ENCODE measurements around the gene ZNF14.
A peak's percentile ranks its signal among the peaks of the same experiment; 100 is the strongest.
"Not testable (repeated sequence)": the region's sequence is repeated elsewhere in the genome, so short reads cannot be mapped to it uniquely, and the experiment has no call there.

The ZNF14 gene

DNA sequence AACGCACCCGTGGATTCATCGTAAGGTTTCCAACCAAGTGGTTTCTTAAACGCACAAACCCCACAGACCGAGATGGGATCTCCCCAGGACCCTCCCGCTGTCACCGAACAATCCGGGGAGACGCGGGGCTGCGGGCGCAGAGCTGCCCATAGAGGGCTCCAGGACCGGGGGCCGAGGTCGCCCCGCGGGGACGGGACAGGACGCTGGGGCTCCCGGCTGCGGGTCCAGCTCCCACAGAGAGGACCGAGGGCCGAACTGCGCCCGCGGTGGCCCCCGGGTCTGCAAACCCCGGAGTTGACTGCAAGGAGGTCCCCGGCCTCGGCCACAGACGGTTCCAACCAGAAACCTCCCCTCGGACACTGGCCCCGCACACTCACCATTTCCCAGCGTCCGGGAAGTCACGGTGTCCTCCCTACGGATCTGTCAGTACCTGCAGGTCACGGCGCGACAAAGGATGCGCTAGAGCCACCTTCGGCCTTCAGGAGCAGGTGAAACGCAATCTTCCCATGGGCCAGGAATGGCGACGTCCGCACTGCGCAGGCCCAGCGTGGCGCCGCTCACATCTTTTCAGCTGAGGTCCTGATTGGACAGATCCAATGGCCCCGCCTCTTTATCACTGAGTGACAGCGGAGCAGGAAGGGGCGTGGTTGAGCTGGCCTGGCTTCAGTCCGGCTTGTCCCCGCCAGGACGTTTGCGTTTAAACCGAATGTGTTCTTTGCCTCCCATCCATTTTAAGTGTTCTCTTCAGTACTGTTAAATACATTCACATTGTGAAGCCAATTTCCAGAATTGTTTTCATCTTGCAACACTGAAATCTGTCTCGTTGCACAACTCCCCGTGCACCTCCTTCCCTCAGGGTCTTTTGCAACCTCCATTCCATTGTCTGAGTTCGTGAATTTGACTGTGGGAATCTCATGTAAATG is at the start of gene ZNF14:
TSS of gene ZNF14 (minus strand) at position 534 of the 923 bp plus-strand sequence. CDS start at position 380, 154 bp downstream.
- H3K4me1 ChIP-seq (ENCODE audit: insufficient read depth, insufficient read length), result peaks cover 4% of the 10 kb centered on the region
- H3K9ac ChIP-seq (ENCODE audit: insufficient read length, low read depth), result peak within 1 kb of the TSS; percentile 95
- peaks cover 29% of the 10 kb centered on the region for H3K9me3 ChIP-seq (ENCODE audit: insufficient read depth, low read length)
- peak; percentile 91 for DNase-seq (ENCODE audit: low read depth, low spot score)
- no peak for TF ChIP-seq ZNF274 (IDR thresholded peaks at IDR 0.05; ENCODE audit: low read depth, low read length)
- peak; percentile 12 for TF ChIP-seq YY1 (IDR thresholded peaks at IDR 0.05; ENCODE audit: insufficient read depth, insufficient read length)
- peak within 1 kb of the TSS; percentile 88 for H3K4me3 ChIP-seq (ENCODE audit: insufficient read length, low read depth)
- peaks cover 20% of the 10 kb centered on the region for H3K36me3 ChIP-seq (ENCODE audit: insufficient read depth, insufficient read length, low read length)
- no peaks in the 10 kb centered on the region for H3K27me3 ChIP-seq (ENCODE audit: insufficient read depth, insufficient read length)

DNA sequence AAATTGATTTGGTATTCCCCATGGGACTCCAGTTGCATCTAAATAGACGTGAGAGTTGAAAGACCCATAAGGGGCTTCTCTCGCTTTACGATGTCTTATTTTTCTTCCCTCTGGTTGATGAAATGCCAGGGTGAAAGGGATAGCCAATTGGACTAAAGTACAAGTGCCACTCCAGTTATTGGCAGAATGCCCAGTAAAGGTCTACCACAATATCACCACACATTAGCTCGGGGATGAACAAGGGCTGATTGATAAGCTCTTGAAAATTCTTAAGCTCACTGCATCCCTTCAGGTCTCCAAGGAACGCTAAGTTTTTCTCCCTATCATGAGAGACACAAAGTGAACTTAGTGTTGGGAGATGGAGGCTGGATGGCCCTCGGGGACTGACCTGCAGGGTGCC is 48.9 kb upstream of the ZNF14 start:
- not testable (repeated sequence) for H3K9ac ChIP-seq (ENCODE audit: insufficient read length, low read depth); H3K9me3 ChIP-seq (ENCODE audit: insufficient read depth, low read length); H3K27me3 ChIP-seq (ENCODE audit: insufficient read depth, insufficient read length); H3K4me3 ChIP-seq (ENCODE audit: insufficient read length, low read depth); H3K4me1 ChIP-seq (ENCODE audit: insufficient read depth, insufficient read length); DNase-seq (ENCODE audit: low read depth, low spot score)
- peaks cover 29% of the 10 kb centered on the region for H3K36me3 ChIP-seq (ENCODE audit: insufficient read depth, insufficient read length, low read length)

DNA sequence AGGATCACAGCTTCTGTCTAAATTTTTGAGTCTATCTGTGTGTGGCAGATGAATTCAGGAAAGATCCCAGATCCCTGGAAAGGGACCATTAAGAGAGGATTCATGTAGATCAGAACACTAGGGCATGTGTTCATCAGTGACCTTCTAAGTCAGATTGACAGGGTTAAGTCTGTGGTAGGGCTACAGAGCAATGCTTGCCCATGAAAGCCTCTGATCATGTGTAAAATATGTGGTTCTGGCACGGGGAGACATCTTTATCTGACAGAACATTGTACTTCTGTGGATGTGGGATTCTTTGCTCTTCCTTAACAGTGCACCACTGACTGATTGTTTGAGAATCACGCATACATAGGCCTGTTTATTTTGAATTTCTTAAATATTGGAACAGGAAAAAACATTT is 45.8 kb upstream of the ZNF14 start:
- no peak for TF ChIP-seq SUZ12 (IDR thresholded peaks at IDR 0.05; ENCODE audit: extremely low read depth, insufficient read depth, insufficient read length)
- TF ChIP-seq YY1 (IDR thresholded peaks at IDR 0.05; ENCODE audit: insufficient read depth, insufficient read length), result no peak
- no peak for TF ChIP-seq ZNF274 (IDR thresholded peaks at IDR 0.05; ENCODE audit: low read depth, low read length)
- no peaks in the 10 kb centered on the region for H3K27me3 ChIP-seq (ENCODE audit: insufficient read depth, insufficient read length)
- H3K9me3 ChIP-seq (ENCODE audit: insufficient read depth, low read length), result no peaks in the 10 kb centered on the region
- no peak for DNase-seq (ENCODE audit: low read depth, low spot score)
- no peak overlapping the region for H3K4me3 ChIP-seq (ENCODE audit: insufficient read length, low read depth)
- no peaks in the 10 kb centered on the region for H3K4me1 ChIP-seq (ENCODE audit: insufficient read depth, insufficient read length)
- H3K9ac ChIP-seq (ENCODE audit: insufficient read length, low read depth), result no peak overlapping the region
- H3K36me3 ChIP-seq (ENCODE audit: insufficient read depth, insufficient read length, low read length), result peaks cover 18% of the 10 kb centered on the region

DNA sequence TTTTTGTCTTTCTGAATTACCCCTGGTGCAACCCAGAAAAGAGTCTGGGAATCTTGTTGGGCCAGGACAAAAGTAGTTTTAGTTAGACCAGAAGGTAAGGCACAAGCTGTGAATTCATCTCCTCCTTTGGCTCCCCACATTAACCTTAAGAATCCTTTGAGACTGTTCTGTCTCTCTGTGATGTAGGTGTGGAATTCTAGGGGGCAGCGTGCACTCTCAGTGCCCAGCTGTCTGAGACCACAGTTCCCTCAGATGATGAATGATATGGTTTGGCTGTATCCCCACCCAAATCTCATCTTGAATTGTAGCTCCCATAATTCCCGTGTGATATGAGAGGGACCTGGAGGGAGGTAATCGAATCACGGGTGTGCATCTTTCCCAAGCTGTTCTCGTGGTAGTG is 44.8 kb upstream of the ZNF14 start:
- TF ChIP-seq YY1 (IDR thresholded peaks at IDR 0.05; ENCODE audit: insufficient read depth, insufficient read length) (no peak), ZNF274 (IDR thresholded peaks at IDR 0.05; ENCODE audit: low read depth, low read length) (no peak), SUZ12 (IDR thresholded peaks at IDR 0.05; ENCODE audit: extremely low read depth, insufficient read depth, insufficient read length) (no peak)
- Histone ChIP-seq H3K4me3 (ENCODE audit: insufficient read length, low read depth) (peak overlapping the region; percentile 89), H3K9ac (ENCODE audit: insufficient read length, low read depth) (no peak overlapping the region)

GRCh38 chr19:19776206-19777008 is 43.5 kb upstream of the ZNF14 start:
- TF ChIP-seq YY1 (IDR thresholded peaks at IDR 0.05; ENCODE audit: insufficient read depth, insufficient read length) (peak; percentile 48), SUZ12 (IDR thresholded peaks at IDR 0.05; ENCODE audit: extremely low read depth, insufficient read depth, insufficient read length) (no peak)
- H3K9me3 ChIP-seq (ENCODE audit: insufficient read depth, low read length), result no peaks in the 10 kb centered on the region
- H3K4me3 ChIP-seq (ENCODE audit: insufficient read length, low read depth), result peak overlapping the region; percentile 89
- no peaks in the 10 kb centered on the region for H3K4me1 ChIP-seq (ENCODE audit: insufficient read depth, insufficient read length)
- H3K36me3 ChIP-seq (ENCODE audit: insufficient read depth, insufficient read length, low read length), result peaks cover 18% of the 10 kb centered on the region
- H3K27me3 ChIP-seq (ENCODE audit: insufficient read depth, insufficient read length), result no peaks in the 10 kb centered on the region
- H3K9ac ChIP-seq (ENCODE audit: insufficient read length, low read depth), result peak overlapping the region; percentile 94
- DNase-seq (ENCODE audit: low read depth, low spot score), result peak; percentile 98

More for the DNA sequence above, 44.8 kb upstream of the ZNF14 start:
- Histone ChIP-seq H3K36me3 (ENCODE audit: insufficient read depth, insufficient read length, low read length) (peaks cover 18% of the 10 kb centered on the region), H3K27me3 (ENCODE audit: insufficient read depth, insufficient read length) (no peaks in the 10 kb centered on the region), H3K9me3 (ENCODE audit: insufficient read depth, low read length) (no peaks in the 10 kb centered on the region), H3K4me1 (ENCODE audit: insufficient read depth, insufficient read length) (no peaks in the 10 kb centered on the region)
- no peak for DNase-seq (ENCODE audit: low read depth, low spot score)

DNA sequence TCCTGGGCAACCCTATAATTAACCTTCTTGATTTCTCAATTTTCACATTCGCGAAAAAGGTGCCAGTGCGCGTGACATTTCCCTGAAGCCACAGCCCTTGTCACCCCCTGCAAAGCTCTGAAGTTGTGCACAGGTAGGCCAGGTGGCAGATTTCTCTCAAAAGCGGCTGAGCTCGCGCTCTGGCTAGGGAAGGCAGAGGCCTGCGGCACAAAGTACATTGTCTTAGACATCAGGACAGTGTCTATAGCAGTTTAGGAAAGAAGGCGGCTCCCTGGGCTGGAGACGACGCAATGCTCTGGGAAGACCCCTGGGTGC is 42.9 kb upstream of the ZNF14 start:
- H3K9ac ChIP-seq (ENCODE audit: insufficient read length, low read depth), result peak overlapping the region; percentile 89
- peak overlapping the region; percentile 89 for H3K4me3 ChIP-seq (ENCODE audit: insufficient read length, low read depth)
- peaks cover 18% of the 10 kb centered on the region for H3K36me3 ChIP-seq (ENCODE audit: insufficient read depth, insufficient read length, low read length)
- H3K27me3 ChIP-seq (ENCODE audit: insufficient read depth, insufficient read length), result no peaks in the 10 kb centered on the region
- TF ChIP-seq ZNF274 (IDR thresholded peaks at IDR 0.05; ENCODE audit: low read depth, low read length) (no peak), YY1 (IDR thresholded peaks at IDR 0.05; ENCODE audit: insufficient read depth, insufficient read length) (no peak), SUZ12 (IDR thresholded peaks at IDR 0.05; ENCODE audit: extremely low read depth, insufficient read depth, insufficient read length) (no peak)
- no peak for DNase-seq (ENCODE audit: low read depth, low spot score)
- H3K4me1 ChIP-seq (ENCODE audit: insufficient read depth, insufficient read length), result no peaks in the 10 kb centered on the region
- H3K9me3 ChIP-seq (ENCODE audit: insufficient read depth, low read length), result no peaks in the 10 kb centered on the region

GRCh38 chr19:19774354-19775033 is 41.6 kb upstream of the ZNF14 start:
- H3K4me3 ChIP-seq (ENCODE audit: insufficient read length, low read depth), result no peak overlapping the region
- H3K4me1 ChIP-seq (ENCODE audit: insufficient read depth, insufficient read length), result no peaks in the 10 kb centered on the region
- no peak for DNase-seq (ENCODE audit: low read depth, low spot score)
- no peak for TF ChIP-seq ZNF274 (IDR thresholded peaks at IDR 0.05; ENCODE audit: low read depth, low read length)
- TF ChIP-seq YY1 (IDR thresholded peaks at IDR 0.05; ENCODE audit: insufficient read depth, insufficient read length), result no peak
- TF ChIP-seq SUZ12 (IDR thresholded peaks at IDR 0.05; ENCODE audit: extremely low read depth, insufficient read depth, insufficient read length), result no peak
- H3K9ac ChIP-seq (ENCODE audit: insufficient read length, low read depth), result no peak overlapping the region
- H3K9me3 ChIP-seq (ENCODE audit: insufficient read depth, low read length), result no peaks in the 10 kb centered on the region
- peaks cover 15% of the 10 kb centered on the region for H3K36me3 ChIP-seq (ENCODE audit: insufficient read depth, insufficient read length, low read length)
- H3K27me3 ChIP-seq (ENCODE audit: insufficient read depth, insufficient read length), result no peaks in the 10 kb centered on the region

DNA sequence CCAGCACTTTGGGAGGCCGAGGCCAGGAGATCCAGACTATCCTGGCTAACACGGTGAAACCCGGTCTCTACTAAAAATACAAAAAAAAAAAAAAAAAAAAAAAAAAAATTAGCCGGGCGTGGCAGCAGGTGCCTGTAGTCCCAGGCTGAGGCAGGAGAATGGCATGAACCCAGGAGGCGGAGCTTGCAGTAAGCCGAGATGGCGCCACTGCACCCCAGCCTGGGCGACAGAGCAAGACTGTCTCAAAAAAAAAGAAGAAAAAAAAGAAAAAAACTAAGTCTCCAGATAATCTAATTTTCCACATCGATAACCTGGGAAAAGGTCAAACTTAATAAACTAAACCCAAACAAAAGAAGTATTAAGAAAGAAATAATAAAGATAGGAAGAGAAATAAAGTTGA is 39.1 kb upstream of the ZNF14 start:
- not testable (repeated sequence) for H3K36me3 ChIP-seq (ENCODE audit: insufficient read depth, insufficient read length, low read length); H3K4me1 ChIP-seq (ENCODE audit: insufficient read depth, insufficient read length); H3K9ac ChIP-seq (ENCODE audit: insufficient read length, low read depth); H3K9me3 ChIP-seq (ENCODE audit: insufficient read depth, low read length); DNase-seq (ENCODE audit: low read depth, low spot score); H3K27me3 ChIP-seq (ENCODE audit: insufficient read depth, insufficient read length); H3K4me3 ChIP-seq (ENCODE audit: insufficient read length, low read depth)

GRCh38 chr19:19769971-19770370 is 37.1 kb upstream of the ZNF14 start:
- DNase-seq (ENCODE audit: low read depth, low spot score); H3K36me3 ChIP-seq (ENCODE audit: insufficient read depth, insufficient read length, low read length); H3K9me3 ChIP-seq (ENCODE audit: insufficient read depth, low read length); H3K4me1 ChIP-seq (ENCODE audit: insufficient read depth, insufficient read length); H3K4me3 ChIP-seq (ENCODE audit: insufficient read length, low read depth); H3K9ac ChIP-seq (ENCODE audit: insufficient read length, low read depth); H3K27me3 ChIP-seq (ENCODE audit: insufficient read depth, insufficient read length): not testable (repeated sequence)

Data from NT2/D1 (cell line).